ENCODE results near the gene ASXL2.
A peak's percentile ranks its signal among the peaks of the same experiment; 100 is the strongest.
"Not testable (repeated sequence)": the region's sequence is repeated elsewhere in the genome, so short reads cannot be mapped to it uniquely, and the experiment has no call there.

Gene ASXL2

DNA sequence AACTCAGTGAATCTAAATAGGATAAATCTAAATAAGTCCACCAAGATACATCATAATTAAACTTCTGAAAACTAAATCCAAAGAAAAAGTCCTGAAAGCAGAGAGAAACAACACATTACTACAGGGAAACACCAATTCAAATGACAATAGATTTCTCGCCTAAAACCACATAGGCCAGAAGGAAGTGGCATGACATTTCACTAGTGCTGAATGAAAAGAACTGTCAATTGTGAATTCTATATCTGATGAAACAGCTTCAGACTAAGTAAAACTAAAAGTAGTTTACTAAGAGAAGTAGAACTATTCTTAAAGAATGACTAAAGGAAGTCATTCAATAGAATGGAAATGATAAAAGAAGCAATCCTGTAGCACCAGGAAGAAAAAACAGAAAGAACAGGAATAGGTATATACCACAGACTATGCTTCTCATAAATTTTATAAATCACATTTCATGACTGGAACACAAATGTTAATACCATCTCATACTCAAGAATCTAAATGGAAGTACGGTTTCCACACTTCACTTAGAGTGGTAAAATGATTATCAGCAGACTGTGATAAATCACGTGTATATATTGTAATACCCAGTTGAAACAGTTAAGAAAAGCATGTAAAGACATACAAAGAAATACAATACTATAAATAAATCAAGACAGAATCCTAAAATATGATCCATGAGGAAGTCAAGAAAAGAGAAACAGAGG lies 46.4 kb downstream of the ASXL2 start:
- DNase-seq = no peak

DNA sequence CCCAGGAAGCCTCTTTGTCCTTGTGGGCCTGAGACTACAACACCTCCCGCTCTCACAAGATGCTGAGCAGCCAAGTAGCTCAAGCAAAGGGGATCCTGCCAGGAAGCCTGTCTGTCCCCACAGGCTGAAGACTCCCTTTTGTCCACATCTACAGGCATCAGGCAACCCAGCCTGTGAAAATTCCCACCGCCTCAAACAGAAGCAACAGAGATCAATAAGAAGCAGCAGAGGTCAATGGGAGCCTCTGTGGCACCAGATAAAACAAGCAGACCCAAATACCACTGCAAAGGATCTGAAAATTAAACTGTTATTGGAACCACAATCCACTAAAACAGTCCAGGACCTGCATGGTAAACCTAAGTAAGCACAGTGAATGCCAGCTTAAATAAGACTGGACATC lies 48.5 kb downstream of the ASXL2 start:
- DNase-seq = no peak

DNA sequence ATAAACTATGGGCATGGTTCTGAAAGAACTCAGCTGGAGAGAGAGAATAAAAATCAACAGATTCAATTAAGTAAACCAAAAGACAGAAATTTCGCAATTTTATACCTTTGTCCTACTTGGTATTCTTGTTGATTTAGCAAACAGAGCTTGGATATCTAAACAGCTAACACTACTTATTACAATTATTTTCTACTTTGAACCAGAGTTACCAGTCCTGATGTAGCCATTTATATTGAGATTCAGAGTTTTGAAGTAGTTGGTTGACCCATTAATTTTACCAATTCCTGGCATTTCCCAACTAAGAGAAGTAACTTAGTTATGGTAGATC lies 48.9 kb downstream of the ASXL2 start:
- DNase-seq = no peak

DNA sequence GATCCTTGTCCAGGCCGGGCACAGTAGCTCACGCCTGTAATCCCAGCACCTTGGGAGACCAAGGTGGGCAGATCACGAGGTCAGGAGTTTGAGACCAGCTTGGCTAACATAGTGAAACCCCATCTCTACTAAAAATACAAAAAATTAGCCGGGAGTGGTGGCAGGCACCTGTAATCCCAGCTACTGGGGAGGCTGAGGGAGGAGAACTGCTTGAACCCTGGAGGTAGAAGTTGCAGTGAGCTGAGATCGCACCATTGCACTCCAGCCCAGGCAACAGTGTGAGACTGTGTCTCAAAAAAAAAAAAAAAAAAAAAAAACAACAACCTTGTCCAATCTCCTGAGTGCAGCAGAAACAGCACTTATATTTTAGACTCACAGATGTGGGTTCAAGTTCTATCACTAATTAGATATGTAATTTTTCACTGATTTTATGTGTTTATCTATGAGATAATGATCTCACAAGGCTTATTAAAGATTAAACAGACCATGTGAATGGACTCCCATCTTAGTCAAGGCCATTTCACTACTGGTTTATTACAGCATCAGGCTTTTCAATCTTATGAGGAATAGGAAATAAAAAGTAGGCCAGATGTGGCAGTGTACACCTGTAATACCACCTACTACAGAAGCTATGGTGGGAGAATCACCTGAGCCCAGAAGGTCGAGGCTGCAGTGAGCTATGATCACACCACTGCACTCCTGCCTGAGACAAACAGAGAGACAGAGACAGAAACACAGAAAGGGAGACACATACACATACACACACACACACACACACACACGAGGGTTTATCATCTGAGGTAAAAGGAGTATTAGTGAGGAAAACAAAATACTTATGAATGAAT lies 49.5 kb downstream of the ASXL2 start:
- not testable (repeated sequence) for DNase-seq

- no peak for DNase-seq
Observed at GRCh38 chr2:25825238-25825637, 53.0 kb downstream of the ASXL2 start.

DNA sequence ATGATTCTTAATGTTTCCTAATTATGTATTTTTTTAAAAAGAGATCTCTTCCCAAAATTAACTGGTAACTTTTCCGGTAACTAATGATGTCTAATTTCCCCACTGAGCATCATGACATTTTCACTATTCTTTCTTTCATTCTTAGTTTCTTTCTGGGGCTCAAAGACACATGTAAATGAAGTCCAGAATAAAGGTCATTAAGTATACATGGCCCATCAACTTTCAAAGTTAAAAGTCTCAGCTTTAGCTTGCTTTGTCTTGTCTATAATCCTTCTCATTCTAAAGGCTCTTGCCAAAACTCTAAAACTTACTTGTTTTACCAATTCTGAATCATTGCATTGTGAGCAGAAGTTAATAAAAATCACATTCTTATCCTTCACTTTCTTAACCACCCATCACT lies 53.6 kb downstream of the ASXL2 start:
- no peak for DNase-seq

GRCh38 chr2:25824216-25824615 lies 54.1 kb downstream of the ASXL2 start:
- DNase-seq = no peak

GRCh38 chr2:25822190-25823117 lies 55.8 kb downstream of the ASXL2 start:
- DNase-seq = peak; percentile 29

DNA sequence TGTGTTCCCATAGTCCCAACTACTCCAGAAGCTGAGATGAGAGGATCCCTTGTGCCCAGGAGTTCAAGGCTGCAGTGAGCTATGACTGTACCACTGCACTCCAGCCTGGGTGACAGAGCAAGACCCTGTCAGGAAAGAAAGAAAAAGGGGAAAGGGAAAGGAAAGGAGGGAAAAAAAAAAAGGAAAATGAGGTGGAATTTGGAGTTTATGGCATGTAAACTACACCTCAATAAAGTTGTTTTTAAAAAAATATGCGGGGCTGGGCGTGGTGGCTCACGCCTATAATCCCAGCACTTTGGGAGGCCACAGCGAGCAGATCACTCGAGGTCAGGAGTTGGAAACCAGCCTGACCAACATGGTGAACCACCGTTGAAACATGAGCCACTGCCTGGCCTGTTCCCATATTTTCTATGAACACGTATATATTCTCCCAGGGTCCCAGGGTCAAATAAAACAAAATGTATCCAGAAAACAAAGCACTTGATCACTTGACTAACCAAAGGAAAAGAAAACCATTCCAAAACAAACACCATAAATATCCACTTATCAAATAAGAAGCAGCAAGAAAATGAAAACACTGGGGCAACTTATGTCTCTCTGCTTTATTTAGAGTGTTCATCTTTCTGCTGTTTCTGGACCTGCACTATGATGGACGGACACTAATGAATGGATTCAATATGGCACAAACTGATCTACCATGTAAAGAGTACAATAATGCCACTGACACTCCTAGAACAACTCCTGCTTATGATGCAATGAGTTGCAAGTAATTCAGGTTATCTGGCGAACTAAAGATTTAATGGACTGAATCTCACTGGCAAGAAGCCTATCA lies 56.8 kb downstream of the ASXL2 start:
- no peak for DNase-seq

DNA sequence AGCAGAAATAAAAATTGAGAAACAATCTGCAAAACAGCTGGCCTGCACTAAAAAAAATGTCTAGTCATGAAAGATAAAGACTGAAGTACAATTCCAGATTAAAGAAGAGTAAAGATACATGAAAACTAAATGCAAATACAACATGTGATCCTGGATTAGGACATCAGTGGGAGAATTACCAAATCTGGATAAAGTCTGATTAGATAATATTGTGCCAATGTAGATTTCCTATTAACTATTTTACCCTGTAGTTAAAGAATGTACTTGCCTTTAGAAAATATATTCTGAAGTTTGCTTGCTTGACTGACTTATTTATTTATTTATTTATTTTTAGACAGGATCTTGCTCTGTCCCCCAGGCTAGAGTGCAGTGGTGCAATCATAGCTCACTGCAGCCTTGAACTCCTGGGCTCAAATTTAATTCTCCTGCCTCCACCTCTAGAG lies 58.7 kb downstream of the ASXL2 start:
- DNase-seq = no peak

- DNase-seq = no peak
Observed at GRCh38 chr2:25817630-25818029, 60.7 kb downstream of the ASXL2 start.

GRCh38 chr2:25817006-25817405 lies 61.3 kb downstream of the ASXL2 start:
- DNase-seq = no peak

DNA sequence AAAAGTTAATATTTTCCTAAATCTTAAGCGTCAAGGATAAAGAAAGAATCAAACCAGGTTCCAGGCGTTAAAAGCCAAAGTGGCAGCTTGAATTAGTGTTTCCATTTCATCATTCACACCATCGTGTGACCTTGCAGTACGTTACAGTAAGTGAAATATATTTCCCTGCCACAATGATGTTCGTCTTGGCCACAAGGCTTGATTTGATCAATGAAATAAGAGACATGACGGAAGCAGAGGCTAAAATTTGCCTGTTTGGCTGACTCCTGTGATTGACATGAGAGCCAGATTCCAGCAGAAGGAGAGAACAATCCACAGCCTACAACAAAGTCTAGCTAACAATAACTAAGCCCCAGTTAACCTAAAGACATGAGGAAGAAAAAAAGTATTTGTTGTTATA lies 62.0 kb downstream of the ASXL2 start:
- DNase-seq = no peak

DNA sequence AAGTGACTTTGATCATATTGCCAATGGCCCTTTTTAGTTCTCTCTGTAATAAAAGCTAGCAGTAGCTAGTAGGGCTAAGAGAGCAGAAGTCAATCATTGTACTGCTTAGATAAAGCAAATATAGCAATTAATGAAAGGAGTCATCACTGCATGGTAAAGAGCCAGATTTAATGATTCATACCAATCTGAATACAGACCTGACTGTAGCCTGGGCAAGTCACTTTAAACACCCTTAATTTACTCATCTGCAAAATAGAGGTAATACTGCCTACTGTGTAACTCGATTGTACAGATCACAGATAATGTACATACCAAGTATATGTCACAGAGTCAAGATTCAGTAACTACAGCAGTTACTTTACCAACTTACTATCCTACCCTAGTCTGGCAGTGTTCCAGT lies 63.6 kb downstream of the ASXL2 start:
- DNase-seq = no peak

- no peak for DNase-seq
Observed at GRCh38 chr2:25810428-25810827, 67.9 kb downstream of the ASXL2 start.

- no peak for DNase-seq
Observed at GRCh38 chr2:25809646-25810045, 68.6 kb downstream of the ASXL2 start.

DNA sequence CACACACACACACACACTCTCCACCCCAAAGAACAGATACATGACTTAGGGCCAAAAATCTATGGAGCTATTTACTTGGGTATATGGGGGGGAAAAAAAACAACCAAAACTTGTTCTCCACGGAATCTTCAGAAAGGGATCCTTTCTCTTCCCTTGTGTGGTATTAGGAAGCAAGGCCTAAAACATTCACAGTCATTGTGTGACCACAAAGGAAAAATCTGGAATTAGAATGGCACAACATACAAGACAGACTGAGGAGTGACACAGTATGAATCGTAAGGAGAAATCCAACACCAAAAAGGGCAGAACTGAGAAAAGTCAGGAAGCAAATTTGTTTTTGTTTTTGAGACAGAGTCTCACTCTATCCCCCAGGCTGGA lies 70.3 kb downstream of the ASXL2 start:
- DNase-seq = no peak

DNA sequence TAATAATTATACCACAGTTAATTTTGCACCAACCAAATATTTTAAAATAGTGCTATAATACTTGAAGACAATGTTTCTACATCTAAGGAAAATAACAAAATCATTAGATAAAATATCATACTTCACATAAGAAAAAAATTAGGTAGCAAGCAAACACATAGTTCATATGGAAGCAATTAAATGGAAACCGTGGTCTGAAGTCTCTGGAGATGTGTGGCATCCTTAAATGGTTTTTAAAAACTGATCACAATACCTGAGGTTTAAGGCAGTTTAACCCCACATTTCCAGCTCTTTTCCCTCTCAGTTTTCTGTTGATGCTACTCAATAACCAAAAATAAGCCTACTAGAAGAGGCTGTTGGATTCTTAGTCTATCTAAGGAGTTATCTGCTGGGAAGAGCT lies 71.3 kb downstream of the ASXL2 start:
- no peak for DNase-seq

- DNase-seq = no peak
Observed at GRCh38 chr2:25805987-25806386, 72.3 kb downstream of the ASXL2 start.

- DNase-seq = no peak
Observed at GRCh38 chr2:25804338-25804737, 73.9 kb downstream of the ASXL2 start.

DNA sequence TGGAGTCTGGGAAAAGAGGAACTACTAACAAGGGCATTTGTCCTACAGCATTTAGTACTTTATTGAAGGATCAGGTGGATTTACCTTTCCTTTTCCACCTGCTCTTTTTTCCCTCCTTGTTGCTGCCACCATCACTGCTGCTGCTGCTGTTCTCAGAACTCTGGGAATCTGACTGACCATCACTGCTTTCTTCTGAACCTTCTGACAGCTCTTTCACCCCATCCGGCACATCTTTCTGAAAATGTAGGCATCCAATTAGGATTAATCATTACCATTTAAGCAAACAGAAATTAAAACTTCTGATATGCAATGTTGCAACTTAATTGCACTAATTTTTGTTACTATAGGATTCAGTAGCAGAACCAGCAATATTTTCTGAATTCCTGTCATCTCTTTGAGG lies 79.0 kb downstream of the ASXL2 start:
- no peak for DNase-seq

GRCh38 chr2:25797620-25798488 lies 80.4 kb downstream of the ASXL2 start:
- no peak for DNase-seq
